AG09309 (cell line): Measurements from ENCODE around the gene HIBCH.
A peak's percentile ranks its signal among the peaks of the same experiment; 100 is the strongest.
"Not testable (repeated sequence)": the region's sequence is repeated elsewhere in the genome, so short reads cannot be mapped to it uniquely, and the experiment has no call there.

ENCODE experiments used
- DNase-seq: peaks from one replicate; pipeline ENCODE4 v3.0.0-alpha.2; 2010; ENCODE audit warnings: low read depth
- H3K4me3 ChIP-seq: 2 replicates; pipeline ENCODE4 v1.5.1; 2011; ENCODE audit warnings: mild to moderate bottlenecking, low read depth, low read length, moderate library complexity; ENCODE audit not compliant: control insufficient read depth
- CTCF ChIP-seq: IDR thresholded peaks from 2 replicates; pipeline ENCODE4 v1.5.1; 2011; ENCODE audit warnings: mild to moderate bottlenecking, low read depth, low read length, inconsistent platforms; ENCODE audit not compliant: insufficient read depth, control insufficient read depth; ENCODE audit errors: missing control alignments

The HIBCH gene

GRCh38 chr2:190323406-190323805, 3.8 kb upstream of the HIBCH start:
- no peak overlapping the region for H3K4me3 ChIP-seq
- TF ChIP-seq CTCF, result no peak
- no peak for DNase-seq

GRCh38 chr2:190320696-190321095, 1.1 kb upstream of the HIBCH start:
- DNase-seq, result no peak
- H3K4me3 ChIP-seq, result no peak overlapping the region
- TF ChIP-seq CTCF, result no peak

GRCh38 chr2:190318931-190319554, 583 bp downstream of the HIBCH start:
- no peak for TF ChIP-seq CTCF
- DNase-seq, result no peak
- H3K4me3 ChIP-seq, result peak overlapping the region; percentile 73

GRCh38 chr2:190318514-190318913, 1.1 kb downstream of the HIBCH start:
- peak overlapping the region; percentile 73 for H3K4me3 ChIP-seq
- no peak for TF ChIP-seq CTCF
- DNase-seq, result no peak

DNA sequence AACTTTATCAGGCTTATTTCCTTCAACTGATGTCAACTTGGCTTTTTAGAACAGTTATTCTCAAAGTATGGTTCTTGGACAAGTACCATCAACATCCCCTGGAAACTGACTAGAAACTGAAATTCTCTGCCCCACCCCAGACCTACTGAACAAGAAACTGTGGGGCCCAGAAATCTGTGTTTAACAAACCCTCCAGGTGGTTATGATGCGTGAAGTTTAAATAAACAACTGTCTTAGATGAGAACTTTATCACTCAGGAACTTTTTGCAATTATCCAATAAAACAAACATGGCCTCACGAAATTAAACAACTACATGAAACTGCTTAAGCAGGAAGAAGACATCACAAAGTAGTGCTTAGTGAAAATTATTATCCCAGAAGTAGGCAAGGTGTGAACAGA, 4.4 kb downstream of the HIBCH start:
- TF ChIP-seq CTCF, result no peak
- H3K4me3 ChIP-seq, result no peak overlapping the region
- no peak for DNase-seq

DNA sequence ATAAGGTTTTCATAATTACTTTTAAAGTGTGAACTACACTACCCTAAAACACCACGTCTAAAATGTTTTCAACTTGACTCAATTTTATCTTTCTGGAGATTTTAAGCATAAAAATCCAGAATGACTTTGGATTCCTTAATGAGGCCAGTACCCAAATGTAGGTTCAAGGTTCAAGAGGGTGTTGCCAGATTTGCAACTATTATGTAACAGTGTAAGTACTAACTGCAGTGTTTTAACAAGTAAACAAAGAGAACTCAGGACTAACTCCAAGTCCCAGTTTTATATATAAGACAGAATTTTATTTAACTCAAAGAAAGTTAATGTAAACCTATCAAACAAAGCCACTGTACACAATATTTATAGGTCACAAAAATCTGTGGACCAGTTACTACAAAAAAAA, 5.7 kb downstream of the HIBCH start:
- no peak overlapping the region for H3K4me3 ChIP-seq
- TF ChIP-seq CTCF, result no peak

GRCh38 chr2:190312635-190313025, 7.0 kb downstream of the HIBCH start:
- H3K4me3 ChIP-seq, DNase-seq: not testable (repeated sequence)

More for the DNA sequence above, 5.7 kb downstream of the HIBCH start:
- no peak for DNase-seq
